Head of caudate nucleus (tissue), 42 donors: ENCODE data around the gene CDKAL1.

Experiments
- DNase-seq, 42 donors: peaks; one replicate each; pipeline versions ENCODE4 v3.0.0 to v3.0.0-alpha.2; 2020 to 2021; ENCODE audit warnings: mixed read lengths in 7 of 42
- intact Hi-C: fragments of 100-400 bp; cut with DNase I; formaldehyde crosslinking; loops from one replicate; pipeline ENCODE4 v1.15.0; 2022

The CDKAL1 gene

DNA sequence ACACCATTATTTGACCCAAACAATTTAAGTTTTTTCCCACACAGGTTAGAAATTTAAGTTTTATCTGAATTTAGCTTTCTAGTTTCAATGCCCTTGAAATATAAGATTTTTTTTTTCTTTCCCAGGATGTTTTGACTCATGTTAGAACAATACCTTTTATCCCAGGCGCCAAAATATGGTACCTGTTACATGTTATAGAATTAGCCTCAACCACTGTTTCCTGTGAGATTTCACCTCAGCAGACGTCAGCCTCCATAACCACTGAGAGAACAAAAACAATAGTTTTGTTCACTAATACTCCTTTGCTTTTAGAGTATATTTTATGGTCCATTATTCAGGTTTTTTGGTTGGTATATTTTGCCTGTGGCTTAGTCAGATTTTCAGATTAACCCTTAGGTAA lies 302.9 kb downstream of the CDKAL1 start:
- no peak for DNase-seq
- intact Hi-C loops: no loop called here

DNA sequence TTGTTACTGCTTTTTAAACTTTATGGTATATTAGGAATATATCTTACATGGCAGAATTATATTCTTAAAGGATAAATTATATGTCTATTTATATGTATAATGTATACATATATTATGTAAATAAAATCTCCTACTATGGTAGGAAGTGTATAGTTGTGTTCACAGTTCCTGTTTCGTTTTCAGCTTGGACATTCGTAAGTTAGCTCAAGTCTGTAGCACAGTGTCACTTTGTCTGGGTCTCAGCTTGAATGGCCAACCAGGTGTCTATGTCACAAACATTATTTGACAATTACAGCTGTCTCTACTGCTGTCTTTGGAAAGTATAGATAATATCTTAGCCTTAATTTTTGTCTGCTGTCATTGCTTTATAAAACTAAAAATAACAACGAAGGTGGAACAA lies 303.9 kb downstream of the CDKAL1 start:
- intact Hi-C loops: no loop called here
- DNase-seq: no peak

DNA sequence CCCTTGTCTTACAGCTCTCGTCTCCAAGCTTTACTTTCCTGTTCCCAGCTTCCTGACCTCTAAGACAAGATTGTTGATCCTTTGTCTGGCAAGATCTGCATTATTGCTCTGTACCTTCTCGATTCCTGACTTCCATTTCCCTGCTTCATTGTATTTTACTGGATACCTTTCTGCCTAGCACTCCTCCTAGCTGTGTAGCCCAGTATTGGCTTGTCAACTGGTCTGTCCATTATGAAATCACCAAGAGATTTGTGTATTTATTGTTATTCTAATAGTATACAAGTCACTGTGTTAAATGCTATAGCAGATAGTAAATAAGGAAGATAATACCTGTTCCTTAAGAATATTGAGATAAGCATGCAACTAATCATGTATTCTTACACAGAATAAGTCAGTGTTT lies 305.4 kb downstream of the CDKAL1 start:
- no peak for DNase-seq
- intact Hi-C loops: no loop called here

DNA sequence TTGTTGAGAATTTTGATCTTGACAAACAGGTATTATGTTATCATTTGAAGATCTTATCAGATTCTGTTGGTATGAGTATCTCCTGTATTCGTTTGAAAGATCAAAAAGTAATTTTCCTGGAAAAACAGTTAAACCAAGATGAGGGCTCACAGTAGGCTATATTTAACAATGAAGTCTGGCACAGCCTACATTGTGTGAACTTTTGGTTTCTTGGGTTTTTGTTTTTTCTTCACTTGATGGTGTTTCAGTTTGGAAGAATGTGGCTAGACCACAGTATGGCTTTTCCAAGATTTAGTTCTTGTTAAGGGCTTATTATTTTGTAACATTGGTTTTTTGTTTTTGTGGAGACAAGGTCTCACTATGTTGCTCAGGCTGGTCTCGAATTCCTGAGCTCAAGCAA lies 306.4 kb downstream of the CDKAL1 start:
- no peak for DNase-seq

DNA sequence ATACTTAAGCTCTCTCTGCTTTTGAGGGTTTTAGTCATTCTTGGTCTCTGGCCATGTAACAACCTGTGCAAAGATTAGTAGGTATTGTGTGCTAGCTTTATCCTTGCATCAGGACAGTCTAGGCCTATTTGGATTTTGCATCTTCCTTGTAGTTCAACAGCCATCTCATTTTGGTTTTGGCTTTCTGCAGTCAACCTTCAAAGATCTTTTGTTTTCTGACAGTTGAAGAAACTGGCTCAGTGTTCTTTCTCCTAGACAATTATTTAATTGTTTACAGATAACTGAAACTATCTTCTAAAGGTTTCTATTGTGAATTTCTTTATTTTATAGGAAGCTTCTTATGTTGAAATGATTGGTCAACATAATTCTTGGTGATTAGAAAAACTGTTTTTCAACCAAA lies 307.5 kb downstream of the CDKAL1 start:
- DNase-seq: peak in 1 of 42 donors; percentile 28

More for the DNA sequence above, 306.4 kb downstream of the CDKAL1 start:
- intact Hi-C loops: no loop called here

DNA sequence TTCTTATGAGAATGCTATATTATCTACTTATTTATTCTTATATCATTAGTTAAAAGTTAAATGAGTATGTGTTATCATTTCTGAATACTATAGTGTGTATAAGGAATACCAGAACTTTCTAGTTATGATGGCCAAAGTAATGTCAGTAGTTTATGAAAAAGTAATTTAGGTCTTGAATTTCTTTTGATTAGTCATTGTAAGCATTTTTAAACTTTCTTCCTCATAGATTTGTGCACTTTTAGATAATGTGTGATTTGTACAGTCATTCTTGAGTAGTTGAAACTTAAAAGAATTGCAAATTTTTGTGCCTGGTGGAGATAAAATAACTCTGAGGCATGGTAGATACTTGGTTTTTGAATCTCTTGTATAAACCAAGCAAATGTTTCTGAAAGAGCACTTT lies 311.3 kb downstream of the CDKAL1 start:
- intact Hi-C loops: no loop called here

More for the DNA sequence above, 307.5 kb downstream of the CDKAL1 start:
- intact Hi-C loops: no loop called here

DNA sequence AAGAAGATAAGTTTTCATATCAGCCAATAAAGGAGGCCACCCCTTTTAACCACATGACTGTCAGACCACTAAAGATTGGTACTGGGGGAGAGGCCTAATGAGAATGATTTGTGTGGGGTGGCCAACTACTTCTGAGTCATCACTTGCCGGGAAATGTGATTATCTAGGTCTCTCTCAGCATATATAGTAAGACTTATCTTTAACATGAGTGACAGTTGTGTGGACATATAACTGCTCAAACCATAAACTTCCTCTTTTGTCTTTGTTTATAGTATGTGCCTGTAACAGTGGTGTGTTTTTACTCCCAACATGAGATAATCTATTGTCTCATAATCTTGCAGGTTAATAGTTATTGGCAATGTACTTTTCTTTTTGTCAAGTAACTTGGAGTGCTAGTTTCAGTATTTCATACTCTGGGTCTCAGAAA lies 312.4 kb downstream of the CDKAL1 start:
- DNase-seq: no peak
- intact Hi-C loops: no loop called here

More for the DNA sequence above, 311.3 kb downstream of the CDKAL1 start:
- DNase-seq: no peak

DNA sequence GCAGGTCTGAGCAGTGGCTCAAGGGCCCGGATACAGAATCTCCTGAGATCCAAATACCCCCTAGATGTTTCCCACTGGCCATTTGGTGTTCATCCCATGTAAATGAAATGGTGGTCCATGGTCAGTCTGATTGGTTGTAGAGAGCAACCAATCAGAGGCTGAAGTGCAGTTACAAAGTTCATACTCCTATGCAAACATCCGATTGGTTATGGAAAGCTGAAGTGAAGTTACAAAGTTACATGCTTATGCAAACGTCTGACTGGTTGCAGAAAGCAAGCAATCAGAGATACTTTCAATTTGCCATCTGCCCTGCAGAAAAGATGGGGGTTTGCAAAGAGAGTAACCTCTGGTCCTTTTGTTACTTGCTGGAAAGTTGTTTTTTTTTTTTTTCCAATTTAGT lies 313.6 kb downstream of the CDKAL1 start:
- DNase-seq: no peak
- intact Hi-C loops: no loop called here

DNA sequence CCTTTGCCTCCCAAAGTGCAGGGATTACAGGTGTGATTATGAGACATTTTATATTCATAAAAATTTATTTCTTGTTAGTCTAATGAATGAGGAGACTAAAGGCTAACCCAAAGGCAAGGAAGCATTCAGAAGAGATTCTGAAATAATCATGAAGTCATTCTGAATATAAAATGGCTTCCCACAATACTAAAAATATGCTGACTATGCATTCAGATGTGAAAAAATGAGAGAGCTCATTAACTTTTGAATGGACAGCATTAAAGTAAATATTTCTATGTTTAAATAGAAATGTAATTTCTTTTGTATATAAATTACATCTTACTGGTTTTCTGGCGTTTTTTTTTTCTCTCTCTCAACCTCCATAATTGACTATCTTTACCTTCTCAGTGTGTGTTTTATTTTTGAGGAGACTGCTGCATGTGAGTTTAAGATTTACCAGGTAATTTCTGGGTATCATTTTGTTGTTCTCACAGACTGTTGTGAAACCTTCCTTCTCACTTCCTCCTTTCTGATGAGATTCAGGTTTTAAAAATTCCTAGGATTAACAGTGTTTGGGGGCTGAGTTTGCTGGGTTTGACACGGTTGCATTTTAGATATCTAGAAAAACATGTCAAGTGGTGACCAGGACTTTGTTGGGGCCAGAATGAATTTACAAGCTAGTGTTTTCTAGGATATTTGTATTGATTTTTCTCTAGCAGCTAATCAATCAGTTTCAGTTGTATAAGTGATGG lies 316.6 kb downstream of the CDKAL1 start:
- intact Hi-C loops: no loop called here
- no peak for DNase-seq

DNA sequence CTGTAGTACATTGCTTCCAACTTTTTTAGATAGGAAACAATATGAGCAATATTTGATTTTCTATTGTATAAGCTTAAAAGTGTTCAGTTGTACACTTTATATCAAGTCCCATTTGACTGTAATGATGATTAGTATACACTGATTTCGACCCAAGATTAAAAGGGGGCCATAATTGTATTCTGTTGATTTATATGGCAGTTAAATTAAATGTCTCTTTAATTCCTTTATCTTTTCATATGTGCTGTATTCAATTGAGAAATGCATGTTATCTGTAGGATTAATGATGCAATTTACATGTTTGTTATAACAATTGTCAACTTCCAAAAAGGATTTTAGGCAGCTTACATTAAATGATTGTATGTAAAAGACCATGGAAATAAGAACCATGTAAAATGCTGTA lies 317.5 kb downstream of the CDKAL1 start:
- DNase-seq: no peak
- intact Hi-C loops: no loop called here

DNA sequence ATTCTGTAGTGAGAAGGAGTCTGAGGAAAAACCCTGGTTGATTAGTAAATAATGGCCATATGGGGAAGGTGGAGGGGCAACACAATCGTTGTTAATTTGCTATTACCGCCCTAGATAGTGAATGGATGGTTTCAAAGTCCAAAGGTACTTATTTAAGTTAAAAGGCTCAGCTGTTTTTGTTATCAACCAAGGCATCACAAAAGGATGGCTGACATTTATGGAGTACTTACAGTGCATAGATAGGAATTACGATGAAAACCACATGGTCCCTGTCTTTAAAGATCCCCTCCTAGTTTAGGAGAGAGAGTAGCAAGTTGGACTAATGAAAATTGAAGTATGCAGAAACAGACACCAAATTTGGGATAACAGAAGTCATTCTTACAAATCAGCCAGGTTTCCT lies 319.6 kb downstream of the CDKAL1 start:
- intact Hi-C loops: no loop called here
- no peak for DNase-seq

DNA sequence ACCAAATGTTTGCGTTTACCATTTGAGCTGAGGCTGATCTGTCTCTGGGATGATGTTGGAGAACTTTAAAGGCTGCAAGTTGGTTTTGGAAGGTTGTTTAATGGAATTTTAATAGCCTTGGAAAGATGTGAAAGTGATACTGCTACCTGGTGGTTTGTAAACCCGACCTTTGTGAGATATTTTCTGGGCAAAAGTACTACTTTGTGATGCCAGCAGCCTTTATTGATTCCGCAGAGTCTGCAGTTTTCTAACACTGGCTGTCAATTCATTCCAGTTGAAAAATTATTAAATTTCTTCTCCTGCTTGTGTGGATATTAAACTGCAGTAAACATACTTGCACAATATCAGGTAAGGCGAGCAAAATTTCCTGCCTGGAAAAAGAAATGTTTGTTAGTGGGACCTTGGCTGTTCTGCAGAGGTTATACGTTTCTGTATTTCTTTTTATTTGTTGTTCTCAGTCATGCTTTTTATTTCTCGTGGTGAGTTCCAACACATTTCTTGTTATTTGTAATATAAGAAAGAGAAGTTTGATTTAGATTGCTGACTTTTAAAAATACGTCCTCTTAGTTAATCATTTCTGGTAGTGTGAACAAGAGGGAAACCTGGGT lies 322.5 kb downstream of the CDKAL1 start:
- DNase-seq: no peak
- intact Hi-C loops: no loop called here

DNA sequence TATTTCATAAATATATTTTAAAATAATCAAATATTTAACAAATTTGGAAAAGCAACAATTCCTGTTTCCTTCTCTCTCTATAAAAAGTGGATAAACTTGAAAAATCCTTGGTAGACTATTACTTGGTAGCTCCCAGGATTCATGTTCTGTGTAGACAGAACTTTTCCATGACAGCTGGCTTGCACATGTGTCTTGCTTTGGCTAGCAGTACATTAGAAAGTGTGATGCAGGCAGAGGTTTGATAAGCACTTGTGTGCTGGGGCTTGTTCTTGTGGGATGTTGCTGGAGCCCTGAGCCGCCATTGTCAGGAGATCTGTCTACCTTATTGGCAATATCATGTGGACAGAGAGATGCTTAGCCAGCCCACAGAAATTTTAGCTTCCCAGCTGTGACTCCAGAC lies 327.2 kb downstream of the CDKAL1 start:
- no peak for DNase-seq
- intact Hi-C loops: no loop called here

DNA sequence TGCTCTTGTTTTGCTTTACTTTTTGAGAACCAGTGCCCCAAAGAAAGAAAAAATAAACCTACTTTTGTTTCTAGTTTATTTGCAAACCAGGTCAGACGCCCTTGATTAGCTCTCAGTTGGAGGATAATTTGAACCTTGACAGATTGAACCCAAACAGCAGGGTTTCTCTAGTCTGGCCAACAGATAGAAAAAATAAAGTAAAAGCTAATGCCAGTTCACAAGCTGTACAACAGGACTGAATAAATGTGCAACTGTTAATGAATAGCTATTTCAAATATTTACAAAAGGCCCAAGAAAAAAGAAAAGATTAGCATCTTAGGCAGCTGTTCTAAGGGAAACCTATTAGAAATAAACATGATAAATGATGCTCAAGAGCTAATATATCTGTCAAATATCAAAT lies 331.8 kb downstream of the CDKAL1 start:
- DNase-seq: no peak
- intact Hi-C loops: no loop called here

DNA sequence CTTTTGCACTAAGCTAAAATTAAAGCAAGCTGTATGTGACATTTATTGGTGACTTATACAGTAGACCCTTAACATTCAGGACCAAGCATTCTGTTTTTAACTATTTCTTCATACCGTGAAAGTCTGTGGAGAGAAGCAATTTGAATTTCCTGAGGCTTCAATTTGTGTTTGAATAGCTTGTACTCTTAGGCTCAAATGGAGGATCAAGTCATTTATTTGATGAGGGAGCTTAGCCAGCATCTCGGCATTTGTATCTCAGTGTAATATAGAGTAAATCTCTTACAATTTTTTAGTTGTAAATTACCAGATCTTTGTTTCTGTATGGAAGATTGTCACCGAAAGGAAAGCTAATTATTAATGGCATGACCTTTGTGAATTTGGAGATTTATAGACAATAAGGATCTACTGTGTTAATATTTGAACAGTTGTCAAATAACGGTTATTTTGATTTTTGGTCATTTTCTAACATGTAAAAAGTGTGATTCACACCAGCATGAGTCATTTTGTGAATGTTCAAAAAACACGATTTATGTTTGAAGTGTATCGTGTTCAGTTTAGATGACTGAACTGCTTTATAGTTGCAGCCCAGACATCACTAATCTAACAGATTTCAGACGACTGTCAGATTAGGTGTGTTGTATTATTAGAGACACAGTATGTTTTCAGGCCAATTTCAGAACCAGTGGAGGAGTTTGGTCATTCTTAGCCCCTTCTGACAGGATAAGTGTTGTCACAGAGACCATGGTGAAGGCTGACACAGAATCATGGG lies 332.9 kb downstream of the CDKAL1 start:
- no peak for DNase-seq
- intact Hi-C loops: no loop called here

DNA sequence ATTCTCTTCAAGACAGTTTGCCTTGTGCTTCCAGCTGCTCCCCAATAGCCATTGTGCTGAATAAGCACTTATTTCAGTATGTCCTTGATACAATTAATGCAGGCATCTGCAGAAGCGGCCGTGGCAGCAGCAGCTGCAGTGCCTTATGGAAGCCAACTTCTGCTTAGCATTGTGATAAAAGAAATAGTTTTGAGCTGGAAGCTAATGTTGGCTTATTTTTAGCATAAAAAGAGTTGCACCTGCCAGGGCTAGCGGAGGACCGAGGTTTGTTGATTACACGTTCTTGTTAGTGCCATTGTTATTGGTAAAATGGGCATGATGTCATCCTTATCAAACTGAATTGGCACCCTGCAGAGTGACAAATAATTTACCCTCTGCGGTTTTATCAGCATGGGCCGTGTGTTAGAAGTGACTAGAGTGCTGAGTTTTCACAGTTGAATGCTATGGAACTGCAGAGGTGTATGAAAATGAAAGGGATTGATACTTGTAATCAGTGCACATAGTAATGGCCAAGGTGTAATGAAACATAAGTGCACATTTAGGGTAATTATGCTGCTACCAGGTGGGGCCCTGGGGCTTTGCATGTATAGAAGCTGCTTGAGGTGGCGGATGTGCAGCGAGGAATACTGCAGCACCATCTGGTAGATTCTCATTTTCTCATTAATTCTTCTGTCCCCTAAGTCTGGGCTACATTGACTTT lies 334.3 kb downstream of the CDKAL1 start:
- intact Hi-C loops: no loop called here
- no peak for DNase-seq

DNA sequence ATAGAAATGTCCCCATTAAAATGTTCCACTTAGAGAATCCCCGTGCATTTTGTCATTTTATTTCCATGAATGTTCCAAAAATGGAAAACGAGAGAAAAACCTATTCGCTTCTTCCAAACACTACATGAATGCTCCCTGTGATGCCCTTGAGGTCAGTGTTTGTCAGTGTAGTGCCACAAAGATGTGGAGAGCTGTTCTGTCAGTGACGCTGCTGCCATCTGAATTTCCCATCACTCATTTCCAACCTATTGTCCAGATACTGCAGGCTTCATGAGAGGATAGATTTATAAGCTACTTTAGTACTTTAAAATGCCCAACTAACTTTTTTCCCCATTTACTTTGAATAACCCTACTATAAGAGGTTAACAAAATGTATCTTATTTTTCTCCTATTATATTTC lies 335.8 kb downstream of the CDKAL1 start:
- peak in 1 of 42 donors; percentile 9 for DNase-seq
- intact Hi-C loops: no loop called here

DNA sequence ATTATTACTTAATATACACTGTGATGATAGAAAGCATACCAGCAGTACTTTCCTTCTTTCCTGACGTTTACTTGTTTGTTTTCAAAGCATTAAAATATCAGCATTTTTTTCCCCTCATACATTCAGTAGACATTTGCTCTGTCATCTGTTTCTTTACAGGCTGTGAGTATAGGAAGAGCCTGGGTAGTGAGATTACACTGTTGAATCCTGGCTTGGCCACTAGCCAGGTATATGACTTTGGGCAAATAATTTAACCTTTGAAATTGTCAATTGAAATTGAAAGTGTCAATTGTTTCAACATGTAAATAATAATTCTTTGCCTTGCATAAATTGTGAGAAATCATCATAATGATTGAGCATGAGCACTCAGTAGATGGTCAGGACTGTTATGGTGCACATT lies 336.2 kb downstream of the CDKAL1 start:
- intact Hi-C loops: no loop called here
- no peak for DNase-seq

DNA sequence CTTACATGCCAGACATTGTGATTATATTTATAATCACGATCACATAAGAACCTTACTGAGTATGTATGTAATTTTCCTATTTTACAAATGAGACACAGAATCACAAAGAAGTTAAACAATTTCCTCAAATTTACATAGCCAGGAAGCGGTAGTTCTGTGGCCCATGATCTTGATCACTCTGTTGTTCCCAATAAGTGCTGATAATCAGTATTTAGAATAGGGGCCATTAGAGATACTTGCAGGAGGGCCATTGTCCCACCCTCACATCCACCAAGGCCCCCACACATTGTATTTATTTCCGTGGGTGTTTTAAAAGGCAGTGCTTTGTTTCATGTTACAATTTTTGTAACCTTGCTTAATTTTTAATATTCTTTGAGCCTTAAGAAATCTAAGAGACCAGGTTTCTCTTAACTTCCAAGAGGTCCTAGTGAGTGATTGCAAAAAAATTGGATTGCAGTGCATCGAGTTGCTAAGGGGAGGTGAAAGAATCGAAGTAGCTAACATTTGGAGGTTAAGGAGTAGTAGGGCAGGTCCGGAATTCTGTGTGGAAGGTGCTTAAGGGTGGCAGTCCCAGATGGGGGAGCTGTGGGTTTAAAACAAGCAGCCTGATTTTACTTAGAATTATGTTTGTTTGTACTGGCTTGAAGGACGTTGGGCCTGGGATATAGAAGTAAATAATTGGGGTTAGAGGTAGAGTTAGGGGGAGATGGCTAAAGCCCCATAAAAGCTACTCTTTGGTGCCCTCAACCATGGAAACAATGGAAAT lies 339.4 kb downstream of the CDKAL1 start:
- no peak for DNase-seq
- intact Hi-C loops: no loop called here
